GM21390 (cell line): ENCODE measurements around the gene DENND1A.
"Not testable (repeated sequence)": the region's sequence is repeated elsewhere in the genome, so short reads cannot be mapped to it uniquely, and the experiment has no call there.

Experiments used
- ATAC-seq: cut with Tn5 transposase; IDR thresholded peaks from one replicate; pipeline ENCODE4 v1.9.1; 2021; ENCODE audit not compliant: unreplicated experiment

DENND1A gene

GRCh38 chr9:123929870-123930831 is at the start of gene DENND1A:
Gene DENND1A (minus strand): TSS chr9:123930126. CDS start chr9:123929905, 221 bp downstream.
- peak; percentile 76 for ATAC-seq

- ATAC-seq: no peak
Measured at GRCh38 chr9:123978981-123979380, 49.1 kb upstream of the DENND1A start.

- ATAC-seq: not testable (repeated sequence)
Measured at GRCh38 chr9:123976579-123976978, 46.7 kb upstream of the DENND1A start.

GRCh38 chr9:123975871-123976270 is 45.9 kb upstream of the DENND1A start:
- no peak for ATAC-seq

GRCh38 chr9:123974471-123974870 is 44.5 kb upstream of the DENND1A start:
- ATAC-seq: no peak

- ATAC-seq: no peak
Measured at GRCh38 chr9:123973590-123974223, 43.8 kb upstream of the DENND1A start.

- no peak for ATAC-seq
Measured at GRCh38 chr9:123972618-123973017, 42.7 kb upstream of the DENND1A start.

- ATAC-seq: no peak
Measured at GRCh38 chr9:123967323-123967722, 37.4 kb upstream of the DENND1A start.

GRCh38 chr9:123965801-123966686 is 36.1 kb upstream of the DENND1A start:
- no peak for ATAC-seq

GRCh38 chr9:123964761-123965160 is 34.8 kb upstream of the DENND1A start:
- no peak for ATAC-seq

- ATAC-seq: no peak
Measured at GRCh38 chr9:123960965-123961364, 31.0 kb upstream of the DENND1A start.

- no peak for ATAC-seq
Measured at GRCh38 chr9:123960366-123960765, 30.4 kb upstream of the DENND1A start.

- no peak for ATAC-seq
Measured at GRCh38 chr9:123959787-123960186, 29.9 kb upstream of the DENND1A start.

- ATAC-seq: no peak
Measured at GRCh38 chr9:123957731-123958130, 27.8 kb upstream of the DENND1A start.

- no peak for ATAC-seq
Measured at GRCh38 chr9:123957168-123957721, 27.3 kb upstream of the DENND1A start.

- no peak for ATAC-seq
Measured at GRCh38 chr9:123955637-123956036, 25.7 kb upstream of the DENND1A start.

- no peak for ATAC-seq
Measured at GRCh38 chr9:123954518-123955280, 24.8 kb upstream of the DENND1A start.

- ATAC-seq: no peak
Measured at GRCh38 chr9:123952641-123953495, 22.9 kb upstream of the DENND1A start.

- ATAC-seq: no peak
Measured at GRCh38 chr9:123948286-123948685, 18.4 kb upstream of the DENND1A start.
